Measurements from ENCODE around the gene TENT4B.

The TENT4B gene

DNA sequence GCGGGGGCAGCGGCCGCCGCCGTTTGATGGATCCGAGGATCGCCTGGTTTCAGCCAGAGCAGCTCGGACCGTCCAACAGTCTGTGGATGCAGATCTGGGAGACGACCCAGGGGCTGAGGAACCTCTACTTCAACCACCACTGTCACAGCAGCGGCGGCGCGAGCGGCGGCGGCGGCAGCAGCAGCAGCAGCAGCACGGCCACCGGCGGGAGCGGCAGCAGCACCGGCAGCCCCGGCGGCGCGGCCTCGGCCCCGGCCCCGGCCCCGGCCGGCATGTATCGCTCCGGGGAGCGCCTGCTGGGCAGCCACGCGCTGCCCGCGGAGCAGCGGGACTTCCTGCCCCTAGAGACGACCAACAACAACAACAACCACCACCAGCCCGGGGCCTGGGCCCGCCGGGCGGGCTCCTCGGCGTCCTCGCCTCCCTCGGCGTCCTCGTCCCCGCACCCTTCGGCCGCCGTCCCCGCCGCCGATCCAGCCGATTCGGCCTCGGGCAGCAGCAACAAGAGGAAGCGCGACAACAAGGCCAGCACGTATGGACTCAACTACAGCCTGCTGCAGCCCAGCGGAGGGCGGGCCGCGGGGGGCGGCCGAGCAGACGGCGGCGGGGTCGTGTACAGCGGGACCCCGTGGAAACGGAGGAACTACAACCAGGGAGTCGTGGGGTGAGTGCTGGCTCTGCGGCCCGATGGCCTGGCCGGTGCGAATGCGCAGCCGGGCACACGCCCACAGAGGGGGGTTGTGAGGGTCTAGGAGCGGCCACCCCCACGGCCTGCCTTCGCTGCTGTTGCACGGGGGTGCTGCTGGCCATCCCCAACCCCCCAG, 702 bp downstream of the TENT4B start:
- H3K9me3 ChIP-seq (replicated peaks in 1 of 11) = no peaks in the 10 kb centered on the region
- peak overlapping the region; percentile 98 to 100 (median 100) for H3K4me2 ChIP-seq
- peak overlapping the region; percentile 84 to 99 (median 94) for H3K4me3 ChIP-seq
- H3K4me1 ChIP-seq = peaks cover 30 to 40% (median 35%) of the 10 kb centered on the region in 10 experiments
- H3K36me3 ChIP-seq = peaks cover 0 to 19% (median 9%) of the 10 kb centered on the region in 11 experiments; a peak in 12 of 22 replicates
- peak overlapping the region; percentile 63 to 97 (median 72) for H3K27ac ChIP-seq
- no peak for TF ChIP-seq Cebpa-rat (IDR thresholded peaks at IDR 0.05)
- peak overlapping the region; percentile 80 to 93 (median 86) for H3K9ac ChIP-seq
- no peaks in the 10 kb centered on the region for H3K27me3 ChIP-seq
- H4K20me1 ChIP-seq = peaks cover 54 to 56% (median 55%) of the 10 kb centered on the region in 11 experiments

DNA sequence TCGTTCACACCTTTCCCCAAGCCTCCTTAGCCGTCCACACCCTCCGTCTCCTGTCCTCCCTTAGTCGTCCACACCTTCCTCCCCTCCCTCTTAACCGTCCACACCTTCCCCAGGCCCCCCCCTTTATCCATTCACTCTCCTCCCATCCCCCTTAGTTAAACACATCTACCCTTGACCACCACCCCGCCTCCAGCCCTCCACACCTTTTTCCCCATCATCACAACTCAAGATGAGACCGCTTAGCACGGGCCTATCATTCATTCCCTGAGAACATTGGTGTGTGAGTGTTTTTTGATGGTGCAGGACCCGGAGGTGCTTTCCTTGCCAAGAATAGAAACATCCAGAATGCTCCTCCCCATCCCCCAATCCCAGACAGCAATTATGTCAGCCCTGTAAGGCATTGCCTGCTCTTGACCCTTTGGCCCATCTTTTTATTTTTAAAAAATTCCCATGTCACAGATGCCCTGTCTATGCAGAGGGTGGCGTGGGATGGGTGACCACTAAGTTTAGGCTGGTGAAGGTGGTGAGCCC, 1.4 kb downstream of the TENT4B start:
- H3K27me3 ChIP-seq = no peaks in the 10 kb centered on the region
- H3K4me1 ChIP-seq = peaks cover 30 to 40% (median 35%) of the 10 kb centered on the region in 10 experiments
- peaks cover 60 to 62% (median 62%) of the 10 kb centered on the region in 11 experiments for H4K20me1 ChIP-seq
- H3K27ac ChIP-seq = peak overlapping the region in 9 of 11 experiments; percentile 65 to 97 (median 73); a peak in 15 of 22 replicates
- H3K4me2 ChIP-seq = peak overlapping the region; percentile 98 to 100 (median 100)
- peak overlapping the region; percentile 84 to 99 (median 94) for H3K4me3 ChIP-seq
- H3K9ac ChIP-seq = peak overlapping the region; percentile 80 to 93 (median 86)
- H3K36me3 ChIP-seq = peaks cover 0 to 25% (median 13%) of the 10 kb centered on the region in 11 experiments; a peak in 14 of 22 replicates
- no peak for TF ChIP-seq Cebpa-rat (IDR thresholded peaks at IDR 0.05)
- no peaks in the 10 kb centered on the region for H3K9me3 ChIP-seq (replicated peaks in 1 of 11)

DNA sequence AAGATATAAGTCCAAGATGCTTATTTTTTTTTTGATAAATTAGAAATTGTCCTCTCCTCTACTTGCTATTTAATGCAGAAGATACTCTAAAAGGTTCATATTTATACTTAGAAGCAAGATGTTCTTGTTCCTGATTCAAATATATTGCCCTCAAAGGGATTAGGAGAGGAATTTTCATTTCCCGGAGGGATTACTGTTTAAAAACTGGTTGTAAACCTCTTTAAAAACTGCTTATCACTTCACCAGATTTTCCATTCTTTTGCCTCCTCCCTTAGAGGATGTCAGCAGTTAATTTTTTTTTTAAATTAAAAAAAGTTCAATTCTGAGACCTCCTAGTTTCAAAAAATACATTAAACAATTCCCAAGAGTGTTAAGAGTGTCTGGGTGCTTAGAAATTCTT, 2.8 kb downstream of the TENT4B start:
- H3K9ac ChIP-seq = peak overlapping the region in 1 of 11 experiments; percentile 88; a peak in 3 of 22 replicates
- peak overlapping the region in 6 of 10 experiments; percentile 84 to 99 (median 94); a peak in 10 of 20 replicates for H3K4me3 ChIP-seq
- no peaks in the 10 kb centered on the region for H3K27me3 ChIP-seq
- H3K36me3 ChIP-seq = peaks cover 9 to 34% (median 19%) of the 10 kb centered on the region in 11 experiments; a peak in 18 of 22 replicates
- peaks cover 30 to 40% (median 35%) of the 10 kb centered on the region in 10 experiments for H3K4me1 ChIP-seq
- no peak for TF ChIP-seq Cebpa-rat (IDR thresholded peaks at IDR 0.05)
- peak overlapping the region; percentile 98 to 100 (median 100) for H3K4me2 ChIP-seq
- peaks cover 75 to 77% (median 76%) of the 10 kb centered on the region in 11 experiments for H4K20me1 ChIP-seq
- no peak overlapping the region for H3K27ac ChIP-seq
- H3K9me3 ChIP-seq (replicated peaks in 1 of 11) = no peaks in the 10 kb centered on the region

DNA sequence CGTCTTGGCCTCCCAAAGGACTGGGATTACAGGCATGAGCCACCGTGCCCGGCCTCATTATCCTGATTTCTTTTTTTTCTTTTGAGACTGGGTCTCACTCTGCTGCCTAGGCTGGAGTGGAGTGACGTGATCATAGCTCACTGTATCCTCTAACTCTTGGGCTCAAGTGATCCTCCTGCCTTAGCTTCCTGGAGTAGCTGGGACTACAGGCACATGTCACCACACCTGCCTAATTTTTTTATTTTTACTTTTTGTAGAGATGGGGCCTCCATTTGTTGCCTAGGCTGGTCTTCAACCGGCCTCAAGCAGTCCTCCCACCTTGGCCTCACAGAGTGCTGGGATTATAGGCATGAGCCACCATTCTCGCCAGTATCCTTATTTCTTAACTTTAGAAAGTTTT, 3.5 kb downstream of the TENT4B start:
- TF ChIP-seq Cebpa-rat (IDR thresholded peaks at IDR 0.05) = no peak
- Histone ChIP-seq H3K36me3 (peaks cover 9 to 34% (median 19%) of the 10 kb centered on the region in 11 experiments; a peak in 18 of 22 replicates), H3K4me3 (no peak overlapping the region), H3K27ac (no peak overlapping the region), H3K27me3 (no peaks in the 10 kb centered on the region), H4K20me1 (peaks cover 76 to 83% (median 82%) of the 10 kb centered on the region in 11 experiments), H3K4me1 (peaks cover 31 to 40% (median 36%) of the 10 kb centered on the region in 10 experiments), H3K9ac (no peak overlapping the region), H3K9me3 (replicated peaks in 1 of 11) (no peaks in the 10 kb centered on the region), H3K4me2 (peak overlapping the region; percentile 98 to 100 (median 100); a peak in 21 of 22 replicates)

DNA sequence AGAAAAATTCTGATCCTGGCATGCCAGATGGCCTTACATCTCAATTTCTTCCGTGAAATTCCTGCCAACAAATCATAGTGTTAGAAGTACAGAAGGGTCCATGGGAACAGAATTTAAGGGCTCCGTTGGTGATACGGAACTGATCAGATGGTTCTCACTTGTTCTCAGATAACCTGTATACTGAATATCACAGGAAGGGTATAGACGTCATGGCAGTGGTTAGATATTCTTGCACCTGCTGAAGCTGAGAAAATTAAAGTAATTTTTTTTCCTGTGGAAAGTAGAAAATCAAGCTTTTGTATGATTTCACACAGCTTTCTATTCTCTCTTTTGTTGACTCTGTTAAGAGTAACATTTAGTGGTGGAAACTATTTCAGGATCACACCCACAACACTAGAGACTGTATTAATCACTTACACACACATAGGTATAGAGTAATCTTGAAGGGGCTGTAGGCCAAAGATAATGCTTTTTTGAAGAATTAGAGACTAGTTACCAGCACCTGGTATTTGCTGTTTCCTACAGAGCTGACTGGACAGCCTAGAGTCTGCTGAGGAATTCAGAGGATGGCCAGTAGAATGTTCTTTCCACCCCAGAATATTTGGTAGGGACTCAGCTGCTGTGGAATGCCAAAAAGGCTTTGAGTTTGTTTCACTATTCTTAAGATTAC, 7.5 kb downstream of the TENT4B start:
- Histone ChIP-seq H3K9me3 (replicated peaks in 1 of 11) (no peaks in the 10 kb centered on the region), H4K20me1 (peaks cover 53 to 95% (median 84%) of the 10 kb centered on the region in 11 experiments), H3K36me3 (peaks cover 9 to 49% (median 27%) of the 10 kb centered on the region in 11 experiments; a peak in 19 of 22 replicates), H3K27ac (no peak overlapping the region), H3K27me3 (no peaks in the 10 kb centered on the region), H3K9ac (no peak overlapping the region), H3K4me3 (no peak overlapping the region), H3K4me2 (no peak overlapping the region; a peak in 1 of 22 replicates), H3K4me1 (peaks cover 11 to 28% (median 16%) of the 10 kb centered on the region in 10 experiments)
- no peak for TF ChIP-seq Cebpa-rat (IDR thresholded peaks at IDR 0.05)

GRCh38 chr16:50161950-50162349, 8.8 kb downstream of the TENT4B start:
- H3K4me2 ChIP-seq = peak overlapping the region in 1 of 11 experiments; percentile 1; a peak in 1 of 22 replicates
- no peaks in the 10 kb centered on the region for H3K27me3 ChIP-seq
- no peaks in the 10 kb centered on the region for H3K9me3 ChIP-seq (replicated peaks in 1 of 11)
- no peak overlapping the region for H3K4me3 ChIP-seq
- no peak for TF ChIP-seq Cebpa-rat (IDR thresholded peaks at IDR 0.05)
- peaks cover 9 to 49% (median 29%) of the 10 kb centered on the region in 11 experiments; a peak in 19 of 22 replicates for H3K36me3 ChIP-seq
- H3K9ac ChIP-seq = no peak overlapping the region
- no peak overlapping the region for H3K27ac ChIP-seq
- peaks cover 5 to 26% (median 11%) of the 10 kb centered on the region in 10 experiments for H3K4me1 ChIP-seq
- H4K20me1 ChIP-seq = peaks cover 40 to 95% (median 84%) of the 10 kb centered on the region in 11 experiments

- no peak for TF ChIP-seq Cebpa-rat (IDR thresholded peaks at IDR 0.05)
- Histone ChIP-seq H3K9me3 (replicated peaks in 1 of 11) (peaks cover 0 to 10% (median 0%) of the 10 kb centered on the region in 11 experiments; a peak in 3 of 22 replicates), H3K27me3 (no peaks in the 10 kb centered on the region), H3K4me3 (no peak overlapping the region), H3K4me2 (no peak overlapping the region), H4K20me1 (peaks cover 13 to 91% (median 57%) of the 10 kb centered on the region in 11 experiments; a peak in 20 of 22 replicates), H3K27ac (no peak overlapping the region), H3K36me3 (peaks cover 1 to 23% (median 7%) of the 10 kb centered on the region in 11 experiments; a peak in 12 of 22 replicates), H3K4me1 (peaks cover 15 to 54% (median 22%) of the 10 kb centered on the region in 10 experiments), H3K9ac (no peak overlapping the region)
Measured at GRCh38 chr16:50165473-50165872, 12.4 kb downstream of the TENT4B start.
